ENCODE measurements around the gene NUP153. TPM values are rescaled to one million over a fixed set of nuclear protein-coding genes. Genes with fewer than 3 reads are reported as not detected.

NUP153 gene
- total RNA-seq, 2 experiments from 2014 or later = 72.5 to 88.0 TPM

GRCh38 chr6:17684134-17684533, 22.6 kb downstream of the NUP153 start:
- Histone ChIP-seq H3K79me2 (ENCODE audit: insufficient read depth, low read depth, low read length) (peaks cover 98% of the 10 kb centered on the region), H3K36me3 (ENCODE audit: insufficient read depth, low read length) (peaks cover 99% of the 10 kb centered on the region), H4K20me1 (ENCODE audit: insufficient read depth, low read length) (peaks cover 47% of the 10 kb centered on the region), H3K27ac (ENCODE audit: low read depth, low read length, poor library complexity, severe bottlenecking) (no peak overlapping the region), H3K9me2 (ENCODE audit: insufficient read depth, low read length) (no peaks in the 10 kb centered on the region), H3K4me3 (ENCODE audit: low read depth, low read length, poor library complexity, severe bottlenecking) (no peak overlapping the region), H2AFZ (ENCODE audit: low read length) (no peak overlapping the region), H3K4me2 (ENCODE audit: low read length) (no peak overlapping the region), H3K4me1 (ENCODE audit: insufficient read depth, low read length, poor library complexity, severe bottlenecking) (no peaks in the 10 kb centered on the region), H3K9me3 (ENCODE audit: low read length) (no peaks in the 10 kb centered on the region)
- intact Hi-C loops (cut with micrococcal nuclease; ENCODE audit: unreplicated experiment) = no loop called here
- ChIA-PET CTCF (ENCODE audit: unreplicated experiment) (no interaction called here), POLR2A (interaction anchor here (0.8 to 3.0 kb wide), 5 partner anchors 11 to 82 kb away, joined by 3 to 11 read pairs (median 4); partner anchors contain the start of gene NUP153)
- BruUV-seq (replicated peaks) = TSS peak; percentile 13
- TF ChIP-seq, protein P1, sequence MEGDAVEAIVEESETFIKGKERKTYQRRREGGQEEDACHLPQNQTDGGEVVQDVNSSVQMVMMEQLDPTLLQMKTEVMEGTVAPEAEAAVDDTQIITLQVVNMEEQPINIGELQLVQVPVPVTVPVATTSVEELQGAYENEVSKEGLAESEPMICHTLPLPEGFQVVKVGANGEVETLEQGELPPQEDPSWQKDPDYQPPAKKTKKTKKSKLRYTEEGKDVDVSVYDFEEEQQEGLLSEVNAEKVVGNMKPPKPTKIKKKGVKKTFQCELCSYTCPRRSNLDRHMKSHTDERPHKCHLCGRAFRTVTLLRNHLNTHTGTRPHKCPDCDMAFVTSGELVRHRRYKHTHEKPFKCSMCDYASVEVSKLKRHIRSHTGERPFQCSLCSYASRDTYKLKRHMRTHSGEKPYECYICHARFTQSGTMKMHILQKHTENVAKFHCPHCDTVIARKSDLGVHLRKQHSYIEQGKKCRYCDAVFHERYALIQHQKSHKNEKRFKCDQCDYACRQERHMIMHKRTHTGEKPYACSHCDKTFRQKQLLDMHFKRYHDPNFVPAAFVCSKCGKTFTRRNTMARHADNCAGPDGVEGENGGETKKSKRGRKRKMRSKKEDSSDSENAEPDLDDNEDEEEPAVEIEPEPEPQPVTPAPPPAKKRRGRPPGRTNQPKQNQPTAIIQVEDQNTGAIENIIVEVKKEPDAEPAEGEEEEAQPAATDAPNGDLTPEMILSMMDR (conservative IDR thresholded peaks at IDR 0.05; ENCODE audit: low read length) = no peak
- no peak for TF ChIP-seq EZH2phosphoT487 (IDR thresholded peaks at IDR 0.05; ENCODE audit: borderline replicate concordance, low read depth, low read length)
- DNase-seq (ENCODE audit: low spot score) = no peak

DNA sequence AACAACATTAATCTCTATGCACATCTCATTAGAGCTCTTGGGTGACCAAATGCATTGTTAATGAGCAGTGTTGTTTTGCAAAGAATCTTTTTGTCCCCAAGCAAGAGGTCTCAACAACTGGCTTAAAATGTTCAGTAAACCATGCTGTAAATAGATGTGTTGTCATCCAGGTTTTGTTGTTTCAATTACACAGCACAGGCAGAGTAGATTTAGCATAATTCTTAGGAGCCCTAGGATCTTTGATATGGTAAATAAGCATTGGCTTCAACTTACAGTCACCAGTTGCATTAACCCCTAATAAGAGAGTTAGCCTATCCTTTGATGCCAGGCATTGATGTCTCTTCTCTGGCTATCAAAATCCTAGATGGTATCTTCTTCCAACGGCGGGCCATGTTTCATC, 23.3 kb downstream of the NUP153 start:
- no peak overlapping the region for H3K27ac ChIP-seq (ENCODE audit: low read depth, low read length, poor library complexity, severe bottlenecking)
- H3K4me2 ChIP-seq (ENCODE audit: low read length) = no peak overlapping the region
- no TSS peak for BruUV-seq (replicated peaks)
- no peaks in the 10 kb centered on the region for H3K4me1 ChIP-seq (ENCODE audit: insufficient read depth, low read length, poor library complexity, severe bottlenecking)
- H3K79me2 ChIP-seq (ENCODE audit: insufficient read depth, low read depth, low read length) = peaks cover 98% of the 10 kb centered on the region
- TF ChIP-seq EZH2phosphoT487 (IDR thresholded peaks at IDR 0.05; ENCODE audit: borderline replicate concordance, low read depth, low read length) = no peak
- TF ChIP-seq, protein P1 (conservative IDR thresholded peaks at IDR 0.05; ENCODE audit: low read length) = no peak
- no peaks in the 10 kb centered on the region for H3K9me2 ChIP-seq (ENCODE audit: insufficient read depth, low read length)
- intact Hi-C loops (cut with micrococcal nuclease; ENCODE audit: unreplicated experiment) = no loop called here
- H4K20me1 ChIP-seq (ENCODE audit: insufficient read depth, low read length) = peaks cover 45% of the 10 kb centered on the region
- ChIA-PET CTCF (ENCODE audit: unreplicated experiment) (no interaction called here), POLR2A (interaction anchor here (1.4 kb wide), 1 partner anchor 18 kb away, joined by 5 read pairs; no protein-coding TSS in a partner anchor)
- H2AFZ ChIP-seq (ENCODE audit: low read length) = no peak overlapping the region
- peaks cover 99% of the 10 kb centered on the region for H3K36me3 ChIP-seq (ENCODE audit: insufficient read depth, low read length)
- no peak for DNase-seq (ENCODE audit: low spot score)
- H3K9me3 ChIP-seq (ENCODE audit: low read length) = no peaks in the 10 kb centered on the region
- H3K4me3 ChIP-seq (ENCODE audit: low read depth, low read length, poor library complexity, severe bottlenecking) = no peak overlapping the region

DNA sequence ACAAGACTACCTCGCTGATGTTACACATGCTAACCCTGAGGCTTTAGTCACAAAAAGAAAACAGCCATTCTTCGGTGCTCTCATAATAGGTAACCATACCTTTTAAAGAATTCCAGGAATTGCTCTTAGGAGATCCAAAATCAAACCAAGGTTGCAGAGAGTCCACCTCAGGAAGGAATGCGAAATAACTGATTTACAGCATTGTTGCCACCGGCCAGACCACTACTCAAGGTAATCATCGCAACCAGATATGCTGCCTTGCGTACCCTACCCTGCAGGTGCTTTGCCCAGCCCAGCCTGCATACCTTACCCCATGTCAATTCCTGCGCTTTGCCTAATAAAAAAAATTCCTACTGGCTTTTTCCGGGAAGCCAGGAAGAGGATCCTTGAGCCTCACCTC, 27.0 kb downstream of the NUP153 start:
- no TSS peak for BruUV-seq (replicated peaks)
- Histone ChIP-seq H4K20me1 (ENCODE audit: insufficient read depth, low read length) (peaks cover 51% of the 10 kb centered on the region), H3K9me3 (ENCODE audit: low read length) (no peaks in the 10 kb centered on the region), H3K36me3 (ENCODE audit: insufficient read depth, low read length) (peaks cover 99% of the 10 kb centered on the region), H3K27ac (ENCODE audit: low read depth, low read length, poor library complexity, severe bottlenecking) (no peak overlapping the region), H3K4me3 (ENCODE audit: low read depth, low read length, poor library complexity, severe bottlenecking) (no peak overlapping the region), H3K79me2 (ENCODE audit: insufficient read depth, low read depth, low read length) (peaks cover 100% of the 10 kb centered on the region), H2AFZ (ENCODE audit: low read length) (no peak overlapping the region), H3K4me1 (ENCODE audit: insufficient read depth, low read length, poor library complexity, severe bottlenecking) (no peaks in the 10 kb centered on the region), H3K9me2 (ENCODE audit: insufficient read depth, low read length) (no peaks in the 10 kb centered on the region), H3K4me2 (ENCODE audit: low read length) (no peak overlapping the region)
- ChIA-PET POLR2A (no interaction called here), CTCF (ENCODE audit: unreplicated experiment) (no interaction called here)
- intact Hi-C loops (cut with micrococcal nuclease; ENCODE audit: unreplicated experiment) = loop anchor here (5.0 kb wide), 1 partner anchor 37 kb away; no protein-coding TSS in a partner anchor
- DNase-seq (ENCODE audit: low spot score) = no peak
- TF ChIP-seq, protein P1 (conservative IDR thresholded peaks at IDR 0.05; ENCODE audit: low read length) = no peak
- TF ChIP-seq EZH2phosphoT487 (IDR thresholded peaks at IDR 0.05; ENCODE audit: borderline replicate concordance, low read depth, low read length) = no peak

Data from OCI-LY7 (cell line).